Lung (tissue), 12 donors: ENCODE measurements around the gene EIF3F. TPM values are rescaled to one million over a fixed set of nuclear protein-coding genes. Genes with fewer than 3 reads are reported as not detected.

Source experiments
- ATAC-seq: fragments of 200-7000 bp; cut with Tn5 transposase; one replicate; pipeline ENCODE4 v1.9.1; 2020; ENCODE audit warnings: moderate number of reproducible peaks; ENCODE audit not compliant: insufficient read depth, low FRiP score
- DNase-seq, 3 donors: peaks; one replicate each; pipeline ENCODE4 v3.0.0-alpha.2; 2013 to 2017
- H3K27ac ChIP-seq, 2 donors: one replicate each; pipeline ENCODE4 v1.5.1; 2013; ENCODE audit warnings: mild to moderate bottlenecking in 2 of 2, moderate library complexity in 2 of 2, control low read depth in 1 of 2, inconsistent platforms in 1 of 2, low read depth in 1 of 2, low read length in 1 of 2
- H3K27me3 ChIP-seq, 3 donors: one replicate each; pipeline ENCODE4 v1.5.1; 2013; ENCODE audit warnings: low read length in 2 of 3; ENCODE audit not compliant: control insufficient read depth in 3 of 3, insufficient read depth in 3 of 3
- H3K36me3 ChIP-seq, 4 donors: one replicate each; pipeline ENCODE4 v1.5.1; 2013; ENCODE audit warnings: low read length in 4 of 4, mild to moderate bottlenecking in 1 of 4, moderate library complexity in 1 of 4; ENCODE audit not compliant: control insufficient read depth in 4 of 4, insufficient read depth in 4 of 4
- H3K4me1 ChIP-seq, 5 donors: one replicate each; pipeline ENCODE4 v1.5.1; 2013; ENCODE audit warnings: low read length in 5 of 5, mild to moderate bottlenecking in 2 of 5, moderate library complexity in 1 of 5; ENCODE audit not compliant: control insufficient read depth in 5 of 5, insufficient read depth in 5 of 5
- H3K4me3 ChIP-seq: one replicate; pipeline ENCODE4 v1.5.1; 2013; ENCODE audit warnings: mild to moderate bottlenecking, control low read depth, moderate library complexity
- H3K9ac ChIP-seq, 2 donors: one replicate each; pipeline ENCODE4 v1.5.1; 2013; ENCODE audit warnings: low read length in 2 of 2, control low read depth in 1 of 2; ENCODE audit not compliant: insufficient read depth in 1 of 2
- H3K9me3 ChIP-seq, 4 donors: one replicate each; pipeline ENCODE4 v1.5.1; 2013; ENCODE audit warnings: low read length in 3 of 4, mild to moderate bottlenecking in 1 of 4, moderate library complexity in 1 of 4; ENCODE audit not compliant: control insufficient read depth in 4 of 4, insufficient read depth in 3 of 4
- WGBS, 2 donors: extraction: QIAGEN DNeasy Blood & Tissue Kit; methylation state at CpG; one replicate each; pipeline ENCODE4 v1.1.7; 2013; 5-methylcytosine and 5-hydroxymethylcytosine counted together
- polyA plus RNA-seq, 2 donors: library from polyadenylated mRNA; stranded (reverse); fragments of 200-250 nt; gene quantifications; one replicate each; pipeline ENCODE4 v1.2.1, GENCODE V29; 2013
- total RNA-seq, 2 donors: library from RNA; depleted of rRNA in 1 of 2; stranded (reverse); fragments of >200 nt in 1 of 2; gene quantifications; one replicate each; pipeline ENCODE4 v1.2.1, GENCODE V29; 2014 to 2021
- TF ChIP-seq, protein P1 (sequence below): IDR thresholded peaks from 2 replicates; pipeline ENCODE4 v1.5.1; 2012; ENCODE audit warnings: mild to moderate bottlenecking; ENCODE audit errors: control extremely low read depth, extremely low read depth
- donor health status: control.
- donor health status: control.
- donor health status: Bipolar disorder and iron deficiency.
- donor health status: healthy.
- donor health status: DM: yes; HTN: yes; CAD: no.

EIF3F gene
- total and polyA plus RNA-seq, 4 donors, result 166 to 471 (median 234) TPM

DNA sequence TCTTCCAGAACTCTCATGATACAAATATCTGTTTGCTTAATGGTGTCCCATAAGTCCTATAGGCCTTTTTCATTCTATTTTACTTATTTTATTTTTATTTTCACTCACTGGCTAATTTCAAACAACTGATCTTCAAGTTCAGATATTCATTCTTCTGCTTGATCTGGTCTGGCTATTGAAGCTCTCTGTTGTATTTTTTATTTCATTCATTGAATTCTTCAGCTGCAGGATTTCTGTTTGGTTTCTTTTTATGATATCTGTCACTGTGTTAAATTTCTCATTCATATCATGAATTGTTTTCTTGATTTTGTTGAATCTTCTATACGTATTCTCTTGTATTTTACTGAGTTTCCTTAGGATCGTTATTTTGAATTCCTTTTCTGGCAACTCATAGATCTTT, 43.0 kb upstream of the EIF3F start:
- Histone ChIP-seq H3K4me1 (no peaks in the 10 kb centered on the region), H3K9ac (no peak overlapping the region), H3K27me3 (peaks cover 0 to 2% (median 0%) of the 10 kb centered on the region in 3 donors), H3K27ac (no peak overlapping the region), H3K36me3 (no peaks in the 10 kb centered on the region), H3K9me3 (peaks cover 0 to 16% (median 12%) of the 10 kb centered on the region in 4 donors), H3K4me3 (no peak overlapping the region)
- ATAC-seq (no peak), DNase-seq (no peak)
- 89 to 94% methylated on average over 2 of the region's 2 CpGs for WGBS, 2 donors
- TF ChIP-seq, protein P1, sequence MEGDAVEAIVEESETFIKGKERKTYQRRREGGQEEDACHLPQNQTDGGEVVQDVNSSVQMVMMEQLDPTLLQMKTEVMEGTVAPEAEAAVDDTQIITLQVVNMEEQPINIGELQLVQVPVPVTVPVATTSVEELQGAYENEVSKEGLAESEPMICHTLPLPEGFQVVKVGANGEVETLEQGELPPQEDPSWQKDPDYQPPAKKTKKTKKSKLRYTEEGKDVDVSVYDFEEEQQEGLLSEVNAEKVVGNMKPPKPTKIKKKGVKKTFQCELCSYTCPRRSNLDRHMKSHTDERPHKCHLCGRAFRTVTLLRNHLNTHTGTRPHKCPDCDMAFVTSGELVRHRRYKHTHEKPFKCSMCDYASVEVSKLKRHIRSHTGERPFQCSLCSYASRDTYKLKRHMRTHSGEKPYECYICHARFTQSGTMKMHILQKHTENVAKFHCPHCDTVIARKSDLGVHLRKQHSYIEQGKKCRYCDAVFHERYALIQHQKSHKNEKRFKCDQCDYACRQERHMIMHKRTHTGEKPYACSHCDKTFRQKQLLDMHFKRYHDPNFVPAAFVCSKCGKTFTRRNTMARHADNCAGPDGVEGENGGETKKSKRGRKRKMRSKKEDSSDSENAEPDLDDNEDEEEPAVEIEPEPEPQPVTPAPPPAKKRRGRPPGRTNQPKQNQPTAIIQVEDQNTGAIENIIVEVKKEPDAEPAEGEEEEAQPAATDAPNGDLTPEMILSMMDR, result no peak

DNA sequence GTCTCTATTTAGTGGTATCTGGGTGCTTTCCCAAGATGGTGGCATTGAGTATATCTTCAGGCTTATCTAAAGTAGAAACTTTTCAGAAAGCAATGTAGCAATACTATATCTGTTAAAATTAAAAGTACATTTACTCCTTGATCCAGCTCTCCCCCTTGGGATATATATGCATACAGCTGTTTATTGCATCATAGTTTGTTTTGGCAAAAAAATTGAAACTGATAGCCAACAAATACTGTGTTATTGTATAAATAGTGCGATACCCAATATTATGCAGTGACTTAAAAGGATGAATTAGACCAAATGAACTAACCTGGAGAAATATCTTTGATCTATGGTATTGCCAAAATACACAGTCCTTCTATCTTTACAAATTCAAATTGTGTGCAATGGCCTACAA, 37.2 kb upstream of the EIF3F start:
- H3K36me3 ChIP-seq, result no peaks in the 10 kb centered on the region
- H3K27ac ChIP-seq, result no peak overlapping the region
- H3K9ac ChIP-seq, result no peak overlapping the region
- WGBS, 2 donors, result 82 to 85% methylated on average over 1 of the region's 1 CpG
- H3K9me3 ChIP-seq, result peaks cover 0 to 10% (median 4%) of the 10 kb centered on the region in 4 donors
- DNase-seq (no peak), ATAC-seq (no peak)
- TF ChIP-seq, protein P1, result no peak
- H3K27me3 ChIP-seq, result peaks cover 0 to 2% (median 0%) of the 10 kb centered on the region in 3 donors
- no peak overlapping the region for H3K4me3 ChIP-seq
- no peaks in the 10 kb centered on the region for H3K4me1 ChIP-seq

DNA sequence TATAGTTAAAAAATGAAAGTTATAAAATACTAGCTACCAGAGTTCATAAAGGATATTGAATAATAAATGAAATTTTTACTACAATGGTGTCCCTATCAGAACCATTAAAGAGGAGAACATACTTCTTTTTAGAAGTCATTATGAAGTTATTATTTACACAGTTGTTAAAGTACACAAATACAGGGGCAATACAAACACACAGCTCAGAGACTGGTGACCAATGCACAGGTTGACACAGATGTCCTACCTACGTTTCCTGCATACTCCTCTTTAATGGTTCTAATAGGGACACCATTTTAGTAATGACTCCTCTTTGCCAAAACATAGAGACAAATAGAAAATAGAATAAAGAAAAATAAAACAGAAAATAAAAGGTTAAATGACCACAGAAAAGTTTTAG, 31.9 kb upstream of the EIF3F start:
- no peak for ATAC-seq
- H3K27me3 ChIP-seq, result no peaks in the 10 kb centered on the region
- no peak overlapping the region for H3K4me3 ChIP-seq
- 80 to 87% methylated on average over 1 of the region's 1 CpG for WGBS, 2 donors
- TF ChIP-seq, protein P1, result no peak
- no peak for DNase-seq
- no peaks in the 10 kb centered on the region for H3K9me3 ChIP-seq
- H3K9ac ChIP-seq, result no peak overlapping the region
- H3K36me3 ChIP-seq, result no peaks in the 10 kb centered on the region
- no peaks in the 10 kb centered on the region for H3K4me1 ChIP-seq
- no peak overlapping the region for H3K27ac ChIP-seq

DNA sequence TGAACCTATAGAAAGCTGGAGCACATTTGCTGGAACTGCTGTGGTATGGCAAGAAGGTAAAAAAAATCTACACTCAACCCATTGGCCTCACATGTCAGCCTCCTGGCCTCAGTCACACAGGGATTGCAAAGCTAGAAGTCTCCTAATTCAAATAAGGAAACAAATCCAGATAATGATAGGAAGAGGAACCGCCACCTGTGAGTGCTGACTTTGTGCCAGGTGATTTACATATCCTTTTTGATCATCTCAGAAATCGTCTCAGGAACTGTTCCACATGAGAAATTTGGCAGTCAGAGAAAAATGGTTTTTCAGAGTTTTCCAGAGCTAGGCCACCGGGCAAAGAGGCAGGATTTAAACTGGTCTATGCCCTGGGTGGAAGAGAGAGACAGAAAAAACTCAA, 22.9 kb upstream of the EIF3F start:
- no peaks in the 10 kb centered on the region for H3K27me3 ChIP-seq
- H3K9me3 ChIP-seq, result no peaks in the 10 kb centered on the region
- DNase-seq (no peak), ATAC-seq (no peak)
- H3K9ac ChIP-seq, result no peak overlapping the region
- no peak overlapping the region for H3K4me3 ChIP-seq
- no peaks in the 10 kb centered on the region for H3K4me1 ChIP-seq
- no peaks in the 10 kb centered on the region for H3K36me3 ChIP-seq
- TF ChIP-seq, protein P1, result no peak
- WGBS, 2 donors, result 56 to 60% methylated on average over 3 of the region's 3 CpGs
- H3K27ac ChIP-seq, result no peak overlapping the region
